Activated T-cell treated with anti-CD3 and anti-CD28 coated beads for 1 hour (primary cell): Measurements from ENCODE around the gene KNTC1.
"Not testable (repeated sequence)": the region's sequence is repeated elsewhere in the genome, so short reads cannot be mapped to it uniquely, and the experiment has no call there.

Experiments
- DNase-seq: peaks from one replicate; pipeline ENCODE4 v3.0.0-alpha.2; 2020; ENCODE audit warnings: low read depth

The KNTC1 gene

GRCh38 chr12:122526683-122527477, at the start of gene KNTC1, which contains the start of gene RSRC2:
TSS of gene KNTC1 (plus strand) at chr12:122527249. CDS start at chr12:122530064, 2,815 bp downstream.
TSS of gene RSRC2 (minus strand) at chr12:122526936. CDS start at chr12:122526853, 83 bp downstream.
- peak; percentile 94 for DNase-seq

- DNase-seq, result no peak
Measured at GRCh38 chr12:122480753-122481152, 46.3 kb upstream of the KNTC1 start.

- no peak for DNase-seq
Measured at GRCh38 chr12:122481861-122482260, 45.2 kb upstream of the KNTC1 start.

- DNase-seq, result no peak
Measured at GRCh38 chr12:122483969-122484368, 43.1 kb upstream of the KNTC1 start.

GRCh38 chr12:122484385-122484784, 42.7 kb upstream of the KNTC1 start:
- DNase-seq, result not testable (repeated sequence)

- DNase-seq, result not testable (repeated sequence)
Measured at GRCh38 chr12:122486360-122486759, 40.7 kb upstream of the KNTC1 start.

- DNase-seq, result no peak
Measured at GRCh38 chr12:122486805-122487426, 40.1 kb upstream of the KNTC1 start.

GRCh38 chr12:122487807-122488206, 39.2 kb upstream of the KNTC1 start:
- DNase-seq, result not testable (repeated sequence)

GRCh38 chr12:122489038-122489437, 38.0 kb upstream of the KNTC1 start:
- DNase-seq, result no peak

GRCh38 chr12:122491991-122492390, 35.1 kb upstream of the KNTC1 start:
- DNase-seq, result no peak

GRCh38 chr12:122493222-122493621, 33.8 kb upstream of the KNTC1 start:
- not testable (repeated sequence) for DNase-seq

- no peak for DNase-seq
Measured at GRCh38 chr12:122495258-122495657, 31.8 kb upstream of the KNTC1 start.

GRCh38 chr12:122499991-122500684, 26.9 kb upstream of the KNTC1 start:
- peak; percentile 5 for DNase-seq

- peak; percentile 94 for DNase-seq
Measured at GRCh38 chr12:122500685-122501488, 26.2 kb upstream of the KNTC1 start, which contains the start of gene ZCCHC8. TSS of gene ZCCHC8 (minus strand) at chr12:122500932. CDS start at chr12:122500840, 92 bp downstream.

GRCh38 chr12:122501489-122501989, 25.5 kb upstream of the KNTC1 start:
- no peak for DNase-seq

- DNase-seq, result no peak
Measured at GRCh38 chr12:122503147-122503751, 23.8 kb upstream of the KNTC1 start.

- no peak for DNase-seq
Measured at GRCh38 chr12:122503783-122504590, 23.1 kb upstream of the KNTC1 start.

GRCh38 chr12:122505419-122506051, 21.5 kb upstream of the KNTC1 start:
- DNase-seq, result no peak

GRCh38 chr12:122506393-122506938, 20.6 kb upstream of the KNTC1 start:
- no peak for DNase-seq
